ENCODE measurements around the gene GLI2.

The GLI2 gene

GRCh38 chr2:120779781-120780283, 44.2 kb downstream of the GLI2 start:
- peaks cover 20% of the 10 kb centered on the region for H3K27me3 ChIP-seq (ENCODE audit: control insufficient read depth, insufficient read depth, low read length)
- no peak overlapping the region for H3K4me3 ChIP-seq (ENCODE audit: low read length)
- H3K9ac ChIP-seq (ENCODE audit: low read length): no peak overlapping the region
- H3K36me3 ChIP-seq (ENCODE audit: control insufficient read depth, insufficient read depth, low read length): no peaks in the 10 kb centered on the region
- peaks cover 25% of the 10 kb centered on the region for H3K4me1 ChIP-seq (ENCODE audit: control insufficient read depth, insufficient read depth, low read length)
- no peaks in the 10 kb centered on the region for H3K9me3 ChIP-seq (ENCODE audit: control insufficient read depth, low read length)

DNA sequence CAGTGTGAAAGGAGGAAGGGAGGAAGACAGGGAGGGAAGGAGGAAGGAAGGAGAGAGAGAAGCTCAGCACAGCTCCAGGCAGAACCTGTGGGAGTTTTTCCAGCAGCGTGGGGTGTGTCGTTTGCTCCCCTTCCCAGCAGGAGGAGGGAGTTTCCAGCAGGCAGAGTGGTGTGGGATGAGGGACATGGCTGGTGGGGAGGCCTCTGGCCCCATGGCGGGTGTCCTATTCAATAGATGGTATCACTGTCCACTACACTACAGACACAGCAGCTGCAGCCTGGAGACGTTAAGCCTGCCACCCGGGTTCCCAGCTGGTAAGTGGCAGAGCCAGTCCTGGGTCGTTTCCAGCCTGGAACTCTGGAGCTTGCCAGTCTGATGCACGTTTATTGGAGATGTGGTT, 44.7 kb downstream of the GLI2 start:
- H3K9me3 ChIP-seq (ENCODE audit: control insufficient read depth, low read length): no peaks in the 10 kb centered on the region
- H3K4me1 ChIP-seq (ENCODE audit: control insufficient read depth, insufficient read depth, low read length): peaks cover 25% of the 10 kb centered on the region
- no peak overlapping the region for H3K9ac ChIP-seq (ENCODE audit: low read length)
- no peaks in the 10 kb centered on the region for H3K36me3 ChIP-seq (ENCODE audit: control insufficient read depth, insufficient read depth, low read length)
- peaks cover 20% of the 10 kb centered on the region for H3K27me3 ChIP-seq (ENCODE audit: control insufficient read depth, insufficient read depth, low read length)
- no peak overlapping the region for H3K4me3 ChIP-seq (ENCODE audit: low read length)

DNA sequence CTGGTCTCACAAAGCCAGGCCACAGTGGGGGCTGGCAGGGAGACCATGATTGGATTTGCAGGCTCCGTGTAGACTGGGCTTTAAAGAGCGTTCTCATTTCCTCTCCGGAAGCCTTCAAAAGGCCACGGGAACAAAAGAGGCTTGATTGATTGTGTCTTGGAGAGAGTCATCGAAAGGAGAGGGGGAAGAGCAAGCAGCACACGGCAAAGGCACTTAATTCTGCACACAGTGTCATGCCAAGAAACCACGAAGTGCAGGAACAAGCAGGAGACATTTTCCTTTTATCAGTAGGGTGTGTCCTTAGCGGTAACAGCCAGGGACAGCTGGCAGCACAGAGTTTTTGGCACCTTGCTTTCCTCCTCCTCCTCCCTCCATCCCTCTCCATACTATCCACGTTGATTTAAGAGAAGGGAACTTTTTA, 47.7 kb downstream of the GLI2 start:
- Histone ChIP-seq H3K4me1 (ENCODE audit: control insufficient read depth, insufficient read depth, low read length) (peaks cover 32% of the 10 kb centered on the region), H3K9me3 (ENCODE audit: control insufficient read depth, low read length) (no peaks in the 10 kb centered on the region), H3K9ac (ENCODE audit: low read length) (no peak overlapping the region), H3K4me3 (ENCODE audit: low read length) (no peak overlapping the region), H3K27me3 (ENCODE audit: control insufficient read depth, insufficient read depth, low read length) (peaks cover 23% of the 10 kb centered on the region), H3K36me3 (ENCODE audit: control insufficient read depth, insufficient read depth, low read length) (no peaks in the 10 kb centered on the region)

- Histone ChIP-seq H3K9ac (ENCODE audit: low read length) (no peak overlapping the region), H3K36me3 (ENCODE audit: control insufficient read depth, insufficient read depth, low read length) (no peaks in the 10 kb centered on the region), H3K4me1 (ENCODE audit: control insufficient read depth, insufficient read depth, low read length) (peaks cover 29% of the 10 kb centered on the region), H3K4me3 (ENCODE audit: low read length) (no peak overlapping the region), H3K27me3 (ENCODE audit: control insufficient read depth, insufficient read depth, low read length) (peaks cover 23% of the 10 kb centered on the region), H3K9me3 (ENCODE audit: control insufficient read depth, low read length) (no peaks in the 10 kb centered on the region)
These were observed 48.3 kb downstream of the GLI2 start for GRCh38 chr2:120783969-120784372.
